Measurements from ENCODE around the gene NFIC. TPM values are rescaled to one million over a fixed set of nuclear protein-coding genes. Genes with fewer than 3 reads are reported as not detected.

Gene NFIC
- total and polyA plus RNA-seq, 4 donors, result 12.8 to 100 (median 75.1) TPM

GRCh38 chr19:3323026-3323425 lies 43.4 kb upstream of the NFIC start:
- no peak for DNase-seq (ENCODE audit: low spot score)
- 41% methylated on average over 2 of the region's 2 CpGs for WGBS
- Histone ChIP-seq H3K4me3 (ENCODE audit: low read depth in 1 of 3, low read length in 3 of 3) (no peak overlapping the region), H3K27me3 (ENCODE audit: control insufficient read depth in 4 of 4, insufficient read depth in 4 of 4, low read length in 3 of 4) (peaks cover 0 to 4% (median 0%) of the 10 kb centered on the region in 4 donors), H3K27ac (ENCODE audit: low read depth in 1 of 2, low read length in 2 of 2) (no peak overlapping the region), H3K9me3 (ENCODE audit: control insufficient read depth in 4 of 4, low read length in 3 of 4) (no peaks in the 10 kb centered on the region), H3K36me3 (ENCODE audit: control insufficient read depth in 4 of 4, insufficient read depth in 3 of 4, low read depth in 1 of 4, low read length in 3 of 4) (no peaks in the 10 kb centered on the region), H3K9ac (ENCODE audit: low read depth in 1 of 2, low read length in 2 of 2) (no peak overlapping the region), H3K4me1 (ENCODE audit: control insufficient read depth in 4 of 4, insufficient read depth in 4 of 4, low read length in 3 of 4) (peaks cover 0 to 2% (median 0%) of the 10 kb centered on the region in 4 donors)
- TF ChIP-seq, protein P1, sequence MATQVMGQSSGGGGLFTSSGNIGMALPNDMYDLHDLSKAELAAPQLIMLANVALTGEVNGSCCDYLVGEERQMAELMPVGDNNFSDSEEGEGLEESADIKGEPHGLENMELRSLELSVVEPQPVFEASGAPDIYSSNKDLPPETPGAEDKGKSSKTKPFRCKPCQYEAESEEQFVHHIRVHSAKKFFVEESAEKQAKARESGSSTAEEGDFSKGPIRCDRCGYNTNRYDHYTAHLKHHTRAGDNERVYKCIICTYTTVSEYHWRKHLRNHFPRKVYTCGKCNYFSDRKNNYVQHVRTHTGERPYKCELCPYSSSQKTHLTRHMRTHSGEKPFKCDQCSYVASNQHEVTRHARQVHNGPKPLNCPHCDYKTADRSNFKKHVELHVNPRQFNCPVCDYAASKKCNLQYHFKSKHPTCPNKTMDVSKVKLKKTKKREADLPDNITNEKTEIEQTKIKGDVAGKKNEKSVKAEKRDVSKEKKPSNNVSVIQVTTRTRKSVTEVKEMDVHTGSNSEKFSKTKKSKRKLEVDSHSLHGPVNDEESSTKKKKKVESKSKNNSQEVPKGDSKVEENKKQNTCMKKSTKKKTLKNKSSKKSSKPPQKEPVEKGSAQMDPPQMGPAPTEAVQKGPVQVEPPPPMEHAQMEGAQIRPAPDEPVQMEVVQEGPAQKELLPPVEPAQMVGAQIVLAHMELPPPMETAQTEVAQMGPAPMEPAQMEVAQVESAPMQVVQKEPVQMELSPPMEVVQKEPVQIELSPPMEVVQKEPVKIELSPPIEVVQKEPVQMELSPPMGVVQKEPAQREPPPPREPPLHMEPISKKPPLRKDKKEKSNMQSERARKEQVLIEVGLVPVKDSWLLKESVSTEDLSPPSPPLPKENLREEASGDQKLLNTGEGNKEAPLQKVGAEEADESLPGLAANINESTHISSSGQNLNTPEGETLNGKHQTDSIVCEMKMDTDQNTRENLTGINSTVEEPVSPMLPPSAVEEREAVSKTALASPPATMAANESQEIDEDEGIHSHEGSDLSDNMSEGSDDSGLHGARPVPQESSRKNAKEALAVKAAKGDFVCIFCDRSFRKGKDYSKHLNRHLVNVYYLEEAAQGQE (IDR thresholded peaks at IDR 0.05), result no peak
- TF ChIP-seq NR2F2 (IDR thresholded peaks at IDR 0.05) (no peak), ATF3 (IDR thresholded peaks at IDR 0.05) (no peak), FOXA1 (IDR thresholded peaks at IDR 0.05) (no peak), FOXA2 (IDR thresholded peaks at IDR 0.05) (no peak), GABPA (IDR thresholded peaks at IDR 0.05 in 1 of 2, conservative IDR thresholded peaks at IDR 0.05 in 1 of 2) (no peak), ZBTB33 (IDR thresholded peaks at IDR 0.05) (no peak), RAD21 (IDR thresholded peaks at IDR 0.05) (no peak), MAX (IDR thresholded peaks at IDR 0.05) (no peak), HNF4A (conservative IDR thresholded peaks at IDR 0.05) (no peak), TAF1 (conservative IDR thresholded peaks at IDR 0.05) (no peak), JUND (IDR thresholded peaks at IDR 0.05) (no peak), HNF4G (IDR thresholded peaks at IDR 0.05) (no peak), YY1 (IDR thresholded peaks at IDR 0.05) (no peak), RXRA (IDR thresholded peaks at IDR 0.05) (no peak), EGR1 (IDR thresholded peaks at IDR 0.05; ENCODE audit: low read depth in 2 of 2) (no peak), SP1 (IDR thresholded peaks at IDR 0.05) (no peak)
- TF ChIP-seq, protein P2, sequence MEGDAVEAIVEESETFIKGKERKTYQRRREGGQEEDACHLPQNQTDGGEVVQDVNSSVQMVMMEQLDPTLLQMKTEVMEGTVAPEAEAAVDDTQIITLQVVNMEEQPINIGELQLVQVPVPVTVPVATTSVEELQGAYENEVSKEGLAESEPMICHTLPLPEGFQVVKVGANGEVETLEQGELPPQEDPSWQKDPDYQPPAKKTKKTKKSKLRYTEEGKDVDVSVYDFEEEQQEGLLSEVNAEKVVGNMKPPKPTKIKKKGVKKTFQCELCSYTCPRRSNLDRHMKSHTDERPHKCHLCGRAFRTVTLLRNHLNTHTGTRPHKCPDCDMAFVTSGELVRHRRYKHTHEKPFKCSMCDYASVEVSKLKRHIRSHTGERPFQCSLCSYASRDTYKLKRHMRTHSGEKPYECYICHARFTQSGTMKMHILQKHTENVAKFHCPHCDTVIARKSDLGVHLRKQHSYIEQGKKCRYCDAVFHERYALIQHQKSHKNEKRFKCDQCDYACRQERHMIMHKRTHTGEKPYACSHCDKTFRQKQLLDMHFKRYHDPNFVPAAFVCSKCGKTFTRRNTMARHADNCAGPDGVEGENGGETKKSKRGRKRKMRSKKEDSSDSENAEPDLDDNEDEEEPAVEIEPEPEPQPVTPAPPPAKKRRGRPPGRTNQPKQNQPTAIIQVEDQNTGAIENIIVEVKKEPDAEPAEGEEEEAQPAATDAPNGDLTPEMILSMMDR (IDR thresholded peaks at IDR 0.05; ENCODE audit: low read depth, low read length, missing input control), result no peak
